NCI-H2107 treated with DMSO at 0.1 percent for 48 hours (cell line): Measurements from ENCODE around the gene TMEM218.

ENCODE experiments used
- DNase-seq: peaks from one replicate; lab custom pipeline; 2025; ENCODE audit not compliant: unreplicated experiment; lab: John Stamatoyannopoulos, UW

Gene TMEM218

GRCh38 chr11:125076378-125076945 is 35.0 kb downstream of the TMEM218 start:
- DNase-seq = no peak

GRCh38 chr11:125075900-125076317 is 35.5 kb downstream of the TMEM218 start:
- DNase-seq = no peak

GRCh38 chr11:125075242-125075625 is 36.2 kb downstream of the TMEM218 start:
- no peak for DNase-seq

GRCh38 chr11:125074511-125075241 is 36.8 kb downstream of the TMEM218 start:
- DNase-seq = no peak

- DNase-seq = no peak
Observed at GRCh38 chr11:125073616-125074483, 37.6 kb downstream of the TMEM218 start.

GRCh38 chr11:125072961-125073590 is 38.4 kb downstream of the TMEM218 start:
- no peak for DNase-seq

- no peak for DNase-seq
Observed at GRCh38 chr11:125072218-125072960, 39.0 kb downstream of the TMEM218 start.

- no peak for DNase-seq
Observed at GRCh38 chr11:125071846-125072217, 39.6 kb downstream of the TMEM218 start.

- DNase-seq = no peak
Observed at GRCh38 chr11:125071435-125071834, 40.0 kb downstream of the TMEM218 start.

GRCh38 chr11:125070699-125071254 is 40.6 kb downstream of the TMEM218 start:
- no peak for DNase-seq

GRCh38 chr11:125069796-125070195 is 41.6 kb downstream of the TMEM218 start:
- DNase-seq = no peak

- DNase-seq = no peak
Observed at GRCh38 chr11:125069008-125069407, 42.4 kb downstream of the TMEM218 start.

- no peak for DNase-seq
Observed at GRCh38 chr11:125068368-125068767, 43.1 kb downstream of the TMEM218 start.

GRCh38 chr11:125064070-125064469 is 47.4 kb downstream of the TMEM218 start:
- no peak for DNase-seq

GRCh38 chr11:125063429-125064043 is 47.9 kb downstream of the TMEM218 start:
- DNase-seq = no peak

- no peak for DNase-seq
Observed at GRCh38 chr11:125062931-125063428, 48.4 kb downstream of the TMEM218 start, which contains the start of gene SLC37A2. Gene SLC37A2, plus strand, starts transcription at chr11:125063305. Its CDS starts 63 bp downstream, at chr11:125063368.

GRCh38 chr11:125062218-125062930 is 49.1 kb downstream of the TMEM218 start:
- no peak for DNase-seq

- DNase-seq = no peak
Observed at GRCh38 chr11:125061281-125061680, 50.1 kb downstream of the TMEM218 start.

- no peak for DNase-seq
Observed at GRCh38 chr11:125057693-125058016, 53.8 kb downstream of the TMEM218 start.
